Colonic mucosa (tissue), 4 donors: ENCODE results near the gene ATG7. TPM values are rescaled to one million over a fixed set of nuclear protein-coding genes. Genes with fewer than 3 reads are reported as not detected.
A peak's percentile ranks its signal among the peaks of the same experiment; 100 is the strongest.

Experiments
- DNase-seq: peaks from one replicate; pipeline ENCODE4 v3.0.0-alpha.2; 2020
- H3K27ac ChIP-seq: fragments of 200-600 bp; one replicate; pipeline ENCODE4 v1.8.0; 2021
- H3K27me3 ChIP-seq: fragments of 200-600 bp; one replicate; pipeline ENCODE4 v1.8.0; 2021
- H3K36me3 ChIP-seq: fragments of 200-600 bp; one replicate; pipeline ENCODE4 v1.8.0; 2021
- H3K4me1 ChIP-seq: fragments of 200-600 bp; one replicate; pipeline ENCODE4 v1.8.0; 2021; ENCODE audit warnings: mild to moderate bottlenecking
- H3K4me3 ChIP-seq: fragments of 200-600 bp; one replicate; pipeline ENCODE4 v1.8.0; 2021
- H3K9ac ChIP-seq, 2 donors: one replicate each; pipeline ENCODE4 v1.7.0; 2013; ENCODE audit warnings: control low read depth in 2 of 2, low read depth in 2 of 2, low read length in 2 of 2
- H3K9me3 ChIP-seq: fragments of 200-600 bp; one replicate; pipeline ENCODE4 v1.8.0; 2021
- CTCF ChIP-seq: fragments of 200-600 bp; IDR thresholded peaks from one replicate; pipeline ENCODE4 v1.8.0; 2022; ENCODE audit warnings: antibody characterized with exemption, mild to moderate bottlenecking
- intact Hi-C: fragments of 100-400 bp; cut with DNase I; formaldehyde crosslinking; loops from one replicate; pipeline ENCODE4 v1.14.1; 2022
- total RNA-seq, 2 donors: library from RNA; stranded (reverse); fragmentation: NEBNext Ultra II Directional in 1 of 2; extraction: Animal tissue kit (Norgen Biotek cat#: 25700) in 1 of 2; gene quantifications; one replicate each; pipeline ENCODE4 v1.2.1, GENCODE V29; 2021
- donor health status: healthy.
- donor health status: DM: no; HTN: no; CAD: no.
- donor health status: DM: no; HTN: no; CAD: no.

The ATG7 gene
- total RNA-seq, 2 donors from 2014 or later: 31.9 to 32.0 TPM

DNA sequence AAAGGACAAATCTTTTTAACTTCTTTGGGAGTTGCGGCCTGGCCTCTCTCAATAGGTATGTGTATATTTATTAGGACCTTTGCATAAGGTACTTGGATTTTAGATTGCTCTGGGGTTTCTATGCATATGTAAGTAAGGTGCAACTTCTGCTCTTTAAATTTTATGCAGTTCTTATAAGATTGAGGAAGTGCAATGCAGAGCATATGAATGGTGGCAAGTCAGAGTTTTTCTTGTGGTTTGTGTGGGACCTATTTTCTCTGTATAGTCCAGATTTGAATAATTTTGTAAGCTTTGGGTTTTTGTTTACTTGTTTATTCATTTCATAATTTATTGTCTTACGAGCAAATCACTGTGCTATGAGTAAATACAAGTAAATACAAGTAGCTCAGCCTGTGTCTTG, 101.5 kb downstream of the ATG7 start:
- no peaks in the 10 kb centered on the region for H3K27me3 ChIP-seq
- no peak overlapping the region for H3K27ac ChIP-seq
- TF ChIP-seq CTCF: no peak
- no peak overlapping the region for H3K9ac ChIP-seq
- intact Hi-C loops: loop anchor here (5.0 kb wide), 1 partner anchor 434 kb away; no protein-coding TSS in a partner anchor
- no peaks in the 10 kb centered on the region for H3K9me3 ChIP-seq
- H3K4me3 ChIP-seq: no peak overlapping the region
- DNase-seq: no peak
- no peaks in the 10 kb centered on the region for H3K4me1 ChIP-seq
- H3K36me3 ChIP-seq: no peaks in the 10 kb centered on the region

DNA sequence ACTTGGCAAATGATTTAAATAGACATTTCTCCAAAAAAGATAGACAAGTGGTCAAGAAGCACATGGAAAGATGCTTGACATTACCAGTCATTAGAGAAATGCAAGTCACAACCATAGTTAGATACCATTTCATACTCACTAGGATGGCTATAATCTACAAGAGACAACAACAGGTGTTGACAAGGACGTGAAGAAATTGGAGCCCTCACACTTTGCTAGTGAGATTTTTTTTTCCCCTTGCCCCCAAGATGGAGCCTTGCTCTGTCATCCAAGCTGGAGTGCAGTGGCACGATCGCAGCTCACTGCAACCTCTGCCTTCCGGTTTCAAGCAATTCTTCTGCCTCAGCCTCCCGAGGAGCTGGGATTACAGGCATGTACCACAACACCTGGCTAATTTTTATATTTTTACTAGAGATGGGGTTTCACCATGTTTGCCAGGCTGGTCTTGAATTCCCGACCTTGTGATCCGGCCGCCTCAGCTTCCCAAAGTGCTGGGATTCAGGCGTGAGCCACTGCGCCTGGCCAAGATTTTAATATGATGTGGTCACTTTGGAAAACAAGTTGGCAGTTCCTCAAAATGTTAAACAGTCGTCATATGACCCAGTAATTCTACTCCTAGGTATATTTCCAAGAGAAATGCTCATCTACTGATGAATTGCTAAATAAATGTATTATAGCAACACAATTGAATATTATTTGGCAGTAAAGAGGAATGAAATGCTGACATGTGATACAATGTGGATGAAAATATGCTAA, 103.3 kb downstream of the ATG7 start:
- no peak for DNase-seq
- Histone ChIP-seq H3K4me3 (no peak overlapping the region), H3K4me1 (no peaks in the 10 kb centered on the region), H3K9ac (no peak overlapping the region), H3K27me3 (no peaks in the 10 kb centered on the region), H3K27ac (no peak overlapping the region), H3K9me3 (no peaks in the 10 kb centered on the region), H3K36me3 (no peaks in the 10 kb centered on the region)
- intact Hi-C loops: loop anchor here (5.0 kb wide), 1 partner anchor 277 kb away; no protein-coding TSS in a partner anchor
- no peak for TF ChIP-seq CTCF

DNA sequence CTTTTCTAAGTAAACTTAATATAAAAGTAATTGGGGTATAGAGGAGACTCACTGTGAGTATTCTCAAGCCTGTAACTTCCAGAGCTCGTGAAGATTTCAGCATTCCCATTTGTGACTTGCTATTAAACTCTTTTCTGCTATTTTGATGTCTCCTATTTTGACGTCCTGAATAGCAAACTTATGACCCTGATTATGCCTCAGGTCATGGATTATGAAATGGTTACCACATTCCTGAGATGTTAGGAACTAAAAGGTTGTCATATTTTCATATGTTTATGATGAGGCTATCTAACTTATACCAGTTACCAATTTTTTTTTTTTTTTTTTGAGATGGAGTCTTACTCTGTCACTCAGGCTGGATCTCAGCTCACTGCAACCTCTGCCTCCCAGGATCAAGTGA, 105.5 kb downstream of the ATG7 start:
- Histone ChIP-seq H3K9me3 (no peaks in the 10 kb centered on the region), H3K4me1 (no peaks in the 10 kb centered on the region), H3K27me3 (no peaks in the 10 kb centered on the region), H3K36me3 (no peaks in the 10 kb centered on the region), H3K9ac (no peak overlapping the region), H3K27ac (no peak overlapping the region), H3K4me3 (no peak overlapping the region)
- DNase-seq: no peak
- intact Hi-C loops: loop anchor here (5.0 kb wide), 1 partner anchor 275 kb away; no protein-coding TSS in a partner anchor
- no peak for TF ChIP-seq CTCF

DNA sequence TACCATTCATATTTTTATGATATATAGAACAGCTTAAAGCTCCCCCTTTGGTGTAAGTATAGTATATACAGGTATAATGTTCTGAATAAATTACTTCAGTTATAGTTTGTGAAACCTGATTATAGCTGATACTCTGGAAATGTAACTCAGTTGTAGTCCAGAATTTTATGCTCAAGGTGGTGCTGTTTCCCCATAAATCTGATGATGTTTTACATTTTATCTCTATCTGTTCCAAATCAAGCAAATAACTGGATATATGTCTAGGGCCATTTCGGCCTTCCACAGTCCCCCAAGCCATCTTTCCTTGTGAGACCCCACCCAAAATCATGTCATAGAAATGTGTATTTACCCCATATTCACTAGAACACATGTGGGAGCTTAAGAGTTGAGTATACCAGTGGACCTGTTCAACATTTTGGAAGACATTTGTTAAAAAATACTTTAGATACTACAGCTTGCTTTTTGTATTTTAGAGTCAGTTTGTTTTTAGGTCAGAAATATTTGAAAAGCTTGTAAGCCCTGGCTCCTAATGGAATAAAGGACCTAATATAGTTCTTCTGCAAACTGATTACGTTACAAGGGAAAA, 107.1 kb downstream of the ATG7 start:
- no peaks in the 10 kb centered on the region for H3K27me3 ChIP-seq
- no peak for DNase-seq
- TF ChIP-seq CTCF: peak; percentile 44
- H3K9me3 ChIP-seq: no peaks in the 10 kb centered on the region
- H3K27ac ChIP-seq: no peak overlapping the region
- no peaks in the 10 kb centered on the region for H3K36me3 ChIP-seq
- H3K4me1 ChIP-seq: no peaks in the 10 kb centered on the region
- intact Hi-C loops: loop anchor here (5.0 kb wide), 1 partner anchor 273 kb away; no protein-coding TSS in a partner anchor
- H3K4me3 ChIP-seq: no peak overlapping the region
- peak overlapping the region in 1 of 2 donors; percentile 15 for H3K9ac ChIP-seq

- Histone ChIP-seq H3K27ac (no peak overlapping the region), H3K36me3 (no peaks in the 10 kb centered on the region), H3K9ac (peak overlapping the region in 1 of 2 donors; percentile 15), H3K9me3 (no peaks in the 10 kb centered on the region), H3K4me3 (no peak overlapping the region), H3K4me1 (no peaks in the 10 kb centered on the region), H3K27me3 (no peaks in the 10 kb centered on the region)
- TF ChIP-seq CTCF: no peak
- intact Hi-C loops: loop anchor here (5.0 kb wide), 1 partner anchor 272 kb away; no protein-coding TSS in a partner anchor
- no peak for DNase-seq
These were observed 107.9 kb downstream of the ATG7 start for GRCh38 chr3:11379824-11380701.
